Smooth muscle cell (in vitro differentiated cells): Measurements from ENCODE around the gene SIM2. TPM values are rescaled to one million over a fixed set of nuclear protein-coding genes. Genes with fewer than 3 reads are reported as not detected.

Experiments used
- DNase-seq: peaks from one replicate; lab custom pipeline; 2025; ENCODE audit not compliant: unreplicated experiment; lab: John Stamatoyannopoulos, UW
- H2AFZ ChIP-seq: fragments of 200-600 bp; sonication (generic); 2 replicates; pipeline ENCODE4 v1.6.0; 2016; ENCODE audit warnings: antibody characterized with exemption, low read depth, mild to moderate bottlenecking
- H3F3A ChIP-seq: fragments of 200-600 bp; sonication (generic); 2 replicates; pipeline ENCODE4 v1.6.0; 2017; ENCODE audit warnings: antibody characterized with exemption, low read depth
- H3K27ac ChIP-seq: fragments of 200-600 bp; sonication (generic); 2 replicates; pipeline ENCODE4 v1.5.1; 2016; ENCODE audit warnings: low read depth, mild to moderate bottlenecking
- H3K27me3 ChIP-seq: fragments of 200-600 bp; sonication (generic); 2 replicates; pipeline ENCODE4 v1.6.1; 2016; ENCODE audit warnings: low read depth, mild to moderate bottlenecking
- H3K36me3 ChIP-seq: fragments of 200-600 bp; sonication (generic); 2 replicates; pipeline ENCODE4 v1.5.1; 2016; ENCODE audit warnings: low read depth
- H3K4me1 ChIP-seq: fragments of 200-600 bp; sonication (generic); 2 replicates; pipeline ENCODE4 v1.5.1; 2016; ENCODE audit warnings: low read depth
- H3K4me2 ChIP-seq: fragments of 200-600 bp; sonication (generic); 2 replicates; pipeline ENCODE4 v1.6.0; 2016; ENCODE audit warnings: mild to moderate bottlenecking
- H3K4me3 ChIP-seq: fragments of 200-600 bp; sonication (generic); 2 replicates; pipeline ENCODE4 v1.5.1; 2016; ENCODE audit warnings: mild to moderate bottlenecking
- H3K79me2 ChIP-seq: fragments of 200-600 bp; sonication (generic); 2 replicates; pipeline ENCODE4 v1.6.0; 2016; ENCODE audit warnings: low read depth, mild to moderate bottlenecking
- H3K9ac ChIP-seq: fragments of 200-600 bp; sonication (generic); 2 replicates; pipeline ENCODE4 v1.6.0; 2016; ENCODE audit warnings: low read depth
- H3K9me3 ChIP-seq: fragments of 200-600 bp; sonication (generic); replicated peaks from 2 replicates; pipeline ENCODE4 v1.5.1; 2016; ENCODE audit warnings: low read depth
- H4K20me1 ChIP-seq: fragments of 200-600 bp; sonication (generic); 2 replicates; pipeline ENCODE4 v1.6.0; 2016; ENCODE audit warnings: low read depth
- WGBS: methylation state at CpG from one replicate; pipeline ENCODE4 v1.1.7; 2016; ENCODE audit warnings: low lambda C conversion rate; 5-methylcytosine and 5-hydroxymethylcytosine counted together
- polyA plus RNA-seq: library from polyadenylated mRNA; unstranded; fragments of >200 nt; fragmentation: Nextera tagmentation; extraction: Ambion mirVana; gene quantifications from 2 replicates; pipeline ENCODE4 v1.2.1, GENCODE V29; 2016
- total RNA-seq: library from RNA; depleted of rRNA; stranded (reverse); fragments of >200 nt; gene quantifications from 2 replicates; pipeline ENCODE4 v1.2.3, GENCODE V29; 2014
- TF ChIP-seq, protein P1 (sequence below): fragments of 200-600 bp; sonication (generic); IDR thresholded peaks from 2 replicates; pipeline ENCODE4 v1.5.1; 2017; ENCODE audit warnings: borderline replicate concordance, mild to moderate bottlenecking, antibody characterized with exemption; ENCODE audit not compliant: insufficient read depth, poor library complexity, severe bottlenecking

SIM2 gene
- total and polyA plus RNA-seq, 2 experiments from 2014 or later = 0.25 TPM; not detected in 1

DNA sequence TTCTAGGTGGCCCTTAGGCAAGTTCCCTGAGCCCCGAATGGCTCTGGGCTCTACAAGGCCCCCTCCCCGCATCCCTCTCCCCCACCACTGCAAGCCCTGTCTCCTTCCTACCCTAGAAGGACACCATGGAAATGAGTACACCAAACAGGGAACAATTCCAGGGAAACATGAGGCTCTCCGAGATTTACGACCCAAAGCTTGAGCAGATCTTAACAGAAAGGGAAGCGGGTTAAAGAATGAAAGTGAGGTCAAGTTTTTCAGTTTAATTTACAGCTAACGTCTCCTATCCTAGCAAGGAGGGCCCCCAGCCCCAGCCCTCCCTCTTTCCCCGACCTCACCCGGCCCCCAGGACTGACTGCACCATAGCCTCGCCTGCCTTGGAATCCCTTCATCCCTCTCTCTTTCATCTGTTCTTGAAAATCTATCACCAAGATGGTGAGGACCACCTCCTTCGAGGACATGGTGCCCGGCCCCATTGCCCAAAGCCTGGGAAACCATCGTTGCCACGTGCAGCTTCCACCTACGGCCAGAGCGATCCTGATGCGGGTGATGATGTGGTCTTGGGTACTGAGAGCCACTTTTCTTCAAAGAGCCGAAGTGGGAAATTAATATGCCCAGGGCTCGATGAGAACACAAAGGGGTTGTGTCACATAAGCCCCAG, 30.5 kb downstream of the SIM2 start:
- TF ChIP-seq, protein P1, sequence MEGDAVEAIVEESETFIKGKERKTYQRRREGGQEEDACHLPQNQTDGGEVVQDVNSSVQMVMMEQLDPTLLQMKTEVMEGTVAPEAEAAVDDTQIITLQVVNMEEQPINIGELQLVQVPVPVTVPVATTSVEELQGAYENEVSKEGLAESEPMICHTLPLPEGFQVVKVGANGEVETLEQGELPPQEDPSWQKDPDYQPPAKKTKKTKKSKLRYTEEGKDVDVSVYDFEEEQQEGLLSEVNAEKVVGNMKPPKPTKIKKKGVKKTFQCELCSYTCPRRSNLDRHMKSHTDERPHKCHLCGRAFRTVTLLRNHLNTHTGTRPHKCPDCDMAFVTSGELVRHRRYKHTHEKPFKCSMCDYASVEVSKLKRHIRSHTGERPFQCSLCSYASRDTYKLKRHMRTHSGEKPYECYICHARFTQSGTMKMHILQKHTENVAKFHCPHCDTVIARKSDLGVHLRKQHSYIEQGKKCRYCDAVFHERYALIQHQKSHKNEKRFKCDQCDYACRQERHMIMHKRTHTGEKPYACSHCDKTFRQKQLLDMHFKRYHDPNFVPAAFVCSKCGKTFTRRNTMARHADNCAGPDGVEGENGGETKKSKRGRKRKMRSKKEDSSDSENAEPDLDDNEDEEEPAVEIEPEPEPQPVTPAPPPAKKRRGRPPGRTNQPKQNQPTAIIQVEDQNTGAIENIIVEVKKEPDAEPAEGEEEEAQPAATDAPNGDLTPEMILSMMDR = no peak
- Histone ChIP-seq H3K27ac (no peak overlapping the region), H3K27me3 (peaks cover 2% of the 10 kb centered on the region), H3K4me3 (no peak overlapping the region), H3K9me3 (no peaks in the 10 kb centered on the region), H3K79me2 (no peaks in the 10 kb centered on the region), H3F3A (no peaks in the 10 kb centered on the region), H3K36me3 (no peaks in the 10 kb centered on the region), H3K4me2 (no peak overlapping the region), H3K9ac (no peak overlapping the region), H4K20me1 (no peaks in the 10 kb centered on the region), H3K4me1 (no peaks in the 10 kb centered on the region), H2AFZ (no peak overlapping the region)
- DNase-seq = no peak
- WGBS = 92% methylated on average over 17 of the region's 18 CpGs

DNA sequence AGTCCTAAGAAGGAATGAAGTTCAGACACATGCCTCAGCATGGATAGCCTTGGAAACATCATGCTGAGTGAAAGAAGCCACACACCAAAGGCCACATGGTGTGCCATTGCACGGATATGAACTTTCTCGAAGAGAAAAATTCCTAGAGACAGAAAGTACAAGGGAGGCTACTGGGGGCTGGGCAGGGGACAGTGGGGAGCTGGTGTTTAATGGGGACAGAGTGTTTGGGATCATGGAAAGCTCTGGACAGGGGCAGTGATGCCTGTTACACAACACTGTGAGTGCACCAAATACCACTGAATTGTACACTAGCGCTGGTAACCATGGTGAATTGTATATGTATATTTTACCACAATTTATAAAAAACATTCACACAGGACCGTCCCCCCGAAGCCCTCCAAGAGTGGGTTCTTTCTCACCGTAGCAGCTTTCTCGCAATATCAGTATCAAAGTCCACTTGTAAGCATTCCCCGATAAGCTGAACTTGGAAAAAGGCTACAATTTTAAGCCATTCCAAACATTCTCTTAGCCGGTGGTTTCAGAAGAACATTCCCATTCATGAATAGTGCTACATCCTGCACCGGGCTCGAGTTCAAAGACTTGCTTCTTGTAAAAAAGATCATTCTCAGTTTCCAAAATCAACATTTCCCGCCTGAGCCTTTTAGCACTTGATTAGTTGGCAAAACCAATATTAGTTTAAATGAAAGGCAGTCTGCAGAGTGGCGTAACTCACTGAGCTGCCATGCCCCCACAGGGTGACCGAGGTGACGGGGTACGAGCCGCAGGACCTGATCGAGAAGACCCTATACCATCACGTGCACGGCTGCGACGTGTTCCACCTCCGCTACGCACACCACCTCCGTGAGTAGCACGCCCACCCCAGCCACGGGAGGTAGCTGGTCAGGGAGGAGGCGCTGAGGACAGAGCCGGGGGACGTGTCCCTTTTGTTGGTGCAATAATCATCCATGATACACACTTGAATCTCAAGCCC, 31.7 kb downstream of the SIM2 start:
- DNase-seq = no peak
- Histone ChIP-seq H3K27me3 (no peaks in the 10 kb centered on the region), H3K27ac (no peak overlapping the region), H3K9ac (no peak overlapping the region), H3F3A (no peaks in the 10 kb centered on the region), H3K4me2 (no peak overlapping the region), H3K9me3 (no peaks in the 10 kb centered on the region), H2AFZ (no peak overlapping the region), H4K20me1 (no peaks in the 10 kb centered on the region), H3K36me3 (no peaks in the 10 kb centered on the region), H3K4me1 (no peaks in the 10 kb centered on the region), H3K79me2 (no peaks in the 10 kb centered on the region), H3K4me3 (no peak overlapping the region)
- WGBS = 84% methylated on average over 30 of the region's 30 CpGs
- TF ChIP-seq, protein P1 = no peak

- 85% methylated on average over 14 of the region's 14 CpGs for WGBS
- Histone ChIP-seq H2AFZ (no peak overlapping the region), H3K36me3 (no peaks in the 10 kb centered on the region), H3K27me3 (no peaks in the 10 kb centered on the region), H4K20me1 (no peaks in the 10 kb centered on the region), H3K27ac (no peak overlapping the region), H3K4me3 (no peak overlapping the region), H3K9me3 (no peaks in the 10 kb centered on the region), H3F3A (no peaks in the 10 kb centered on the region), H3K4me1 (no peaks in the 10 kb centered on the region), H3K9ac (no peak overlapping the region), H3K79me2 (no peaks in the 10 kb centered on the region), H3K4me2 (no peak overlapping the region)
- no peak for DNase-seq
- TF ChIP-seq, protein P1 = no peak
Observed at GRCh38 chr21:36732217-36732616, 33.3 kb downstream of the SIM2 start.
